AG09319 (cell line): Measurements from ENCODE around the gene MBNL2.

Experiments used
- DNase-seq: peaks from one replicate; pipeline ENCODE4 v3.0.0-alpha.2; 2010; ENCODE audit warnings: low read depth; ENCODE audit errors: extremely low read depth
- CTCF ChIP-seq: IDR thresholded peaks from 2 replicates; pipeline ENCODE4 v1.5.1; 2011; ENCODE audit warnings: low read depth, mild to moderate bottlenecking, inconsistent platforms, low read length, moderate library complexity

The MBNL2 gene

GRCh38 chr13:97272526-97272925 lies 50.4 kb downstream of the MBNL2 start:
- DNase-seq: no peak
- no peak for TF ChIP-seq CTCF

GRCh38 chr13:97273341-97273831 lies 51.3 kb downstream of the MBNL2 start:
- no peak for DNase-seq
- TF ChIP-seq CTCF: no peak

GRCh38 chr13:97274829-97275649 lies 52.9 kb downstream of the MBNL2 start:
- peak; percentile 49 for DNase-seq
- no peak for TF ChIP-seq CTCF

GRCh38 chr13:97275776-97276501 lies 53.8 kb downstream of the MBNL2 start:
- no peak for TF ChIP-seq CTCF
- no peak for DNase-seq

GRCh38 chr13:97276862-97277269 lies 54.7 kb downstream of the MBNL2 start:
- DNase-seq: no peak
- no peak for TF ChIP-seq CTCF

GRCh38 chr13:97278435-97279411 lies 56.6 kb downstream of the MBNL2 start:
- TF ChIP-seq CTCF: no peak
- no peak for DNase-seq
